GM23338 (cell line): Measurements from ENCODE around the gene SPG21. TPM values are rescaled to one million over a fixed set of nuclear protein-coding genes. Genes with fewer than 3 reads are reported as not detected.

Experiments
- ATAC-seq: fragments of 200-7000 bp; cut with Tn5 transposase; 3 replicates; pipeline ENCODE4 v1.9.1; 2020
- DNase-seq: peaks from one replicate; pipeline ENCODE4 v3.0.0-alpha.2; 2015; ENCODE audit warnings: low spot score
- H2AFZ ChIP-seq: fragments of 200-600 bp; sonication (generic); 2 replicates; pipeline ENCODE4 v1.8.0; 2016; ENCODE audit warnings: antibody characterized with exemption, mild to moderate bottlenecking, moderate library complexity
- H3F3A ChIP-seq: fragments of 200-600 bp; sonication (generic); replicated peaks from 2 replicates; pipeline ENCODE4 v1.8.0; 2017; ENCODE audit warnings: antibody characterized with exemption, mixed run types, low read depth
- H3K27ac ChIP-seq: fragments of 200-600 bp; sonication (generic); 2 replicates; pipeline ENCODE4 v1.6.1; 2016; ENCODE audit warnings: low read depth
- H3K27me3 ChIP-seq: fragments of 200-600 bp; sonication (generic); 2 replicates; pipeline ENCODE4 v1.8.0; 2016; ENCODE audit warnings: mild to moderate bottlenecking, mixed run types, moderate library complexity; ENCODE audit not compliant: insufficient read depth
- H3K36me3 ChIP-seq: fragments of 200-600 bp; sonication (generic); 2 replicates; pipeline ENCODE4 v1.8.0; 2016; ENCODE audit warnings: mild to moderate bottlenecking; ENCODE audit not compliant: insufficient read depth
- H3K4me1 ChIP-seq: fragments of 200-600 bp; sonication (generic); 2 replicates; pipeline ENCODE4 v1.8.0; 2016; ENCODE audit warnings: mild to moderate bottlenecking, moderate library complexity; ENCODE audit not compliant: insufficient read depth
- H3K4me2 ChIP-seq: fragments of 200-600 bp; sonication (generic); 2 replicates; pipeline ENCODE4 v1.7.1; 2017; ENCODE audit warnings: mixed run types
- H3K4me3 ChIP-seq: fragments of 200-600 bp; sonication (generic); 2 replicates; pipeline ENCODE4 v1.6.1; 2016; ENCODE audit warnings: mixed run types
- H3K79me2 ChIP-seq: fragments of 200-600 bp; sonication (generic); replicated peaks from 2 replicates; pipeline ENCODE4 v1.8.0; 2017; ENCODE audit warnings: mild to moderate bottlenecking; ENCODE audit not compliant: insufficient read depth
- H3K9me2 ChIP-seq: fragments of 200-600 bp; sonication (generic); 2 replicates; pipeline ENCODE4 v1.8.0; 2017; ENCODE audit not compliant: insufficient read depth
- H4K20me1 ChIP-seq: fragments of 200-600 bp; sonication (generic); replicated peaks from 2 replicates; pipeline ENCODE4 v1.8.0; 2017; ENCODE audit warnings: mild to moderate bottlenecking; ENCODE audit not compliant: insufficient read depth
- H3K27ac Mint-ChIP-seq: 2 replicates; pipeline ENCODE4 v1.8.0; 2020; ENCODE audit warnings: inconsistent platforms, mild to moderate bottlenecking, moderate library complexity, mixed read lengths
- H3K27me3 Mint-ChIP-seq: 3 replicates; pipeline ENCODE4 v1.8.0; 2022; ENCODE audit warnings: low read depth, mild to moderate bottlenecking, moderate library complexity, mixed read lengths, inconsistent platforms; ENCODE audit not compliant: insufficient read depth, poor library complexity
- H3K36me3 Mint-ChIP-seq: 3 replicates; pipeline ENCODE4 v1.8.0; 2021; ENCODE audit warnings: low read depth, mild to moderate bottlenecking, inconsistent platforms, moderate library complexity, mixed read lengths
- H3K4me1 Mint-ChIP-seq: 3 replicates; pipeline ENCODE4 v1.8.0; 2020; ENCODE audit warnings: mild to moderate bottlenecking, inconsistent platforms, mixed read lengths
- H3K4me3 Mint-ChIP-seq: 3 replicates; pipeline ENCODE4 v1.8.0; 2021; ENCODE audit warnings: moderate library complexity, mild to moderate bottlenecking, inconsistent platforms, mixed read lengths
- H3K9me3 Mint-ChIP-seq: 3 replicates; pipeline ENCODE4 v1.8.0; 2020; ENCODE audit warnings: moderate library complexity, mild to moderate bottlenecking, inconsistent platforms, mixed read lengths
- NANOG ChIP-seq: IDR thresholded peaks from 2 replicates; pipeline ENCODE4 v1.6.1; 2016; ENCODE audit warnings: antibody characterized with exemption, borderline replicate concordance
- polyA plus RNA-seq: library from polyadenylated mRNA; unstranded; fragments of >200 nt; fragmentation: Nextera tagmentation; extraction: Ambion mirVana; gene quantifications from 2 replicates; pipeline ENCODE4 v1.2.1, GENCODE V29; 2016
- total RNA-seq: library from RNA; depleted of rRNA; stranded (reverse); fragments of >200 nt; shearing (Covaris generic); gene quantifications from 2 replicates; pipeline ENCODE4 v1.2.3, GENCODE V29; 2014
- TF ChIP-seq, protein P1 (sequence below): fragments of 250-450 bp; sonication (Bioruptor Pico); IDR thresholded peaks from 2 replicates; pipeline ENCODE4 v1.5.0; 2020; ENCODE audit warnings: mild to moderate bottlenecking, moderate library complexity

SPG21 gene
- total and polyA plus RNA-seq, 2 experiments from 2014 or later, result 81.0 to 102 TPM

- TF ChIP-seq, protein P1, sequence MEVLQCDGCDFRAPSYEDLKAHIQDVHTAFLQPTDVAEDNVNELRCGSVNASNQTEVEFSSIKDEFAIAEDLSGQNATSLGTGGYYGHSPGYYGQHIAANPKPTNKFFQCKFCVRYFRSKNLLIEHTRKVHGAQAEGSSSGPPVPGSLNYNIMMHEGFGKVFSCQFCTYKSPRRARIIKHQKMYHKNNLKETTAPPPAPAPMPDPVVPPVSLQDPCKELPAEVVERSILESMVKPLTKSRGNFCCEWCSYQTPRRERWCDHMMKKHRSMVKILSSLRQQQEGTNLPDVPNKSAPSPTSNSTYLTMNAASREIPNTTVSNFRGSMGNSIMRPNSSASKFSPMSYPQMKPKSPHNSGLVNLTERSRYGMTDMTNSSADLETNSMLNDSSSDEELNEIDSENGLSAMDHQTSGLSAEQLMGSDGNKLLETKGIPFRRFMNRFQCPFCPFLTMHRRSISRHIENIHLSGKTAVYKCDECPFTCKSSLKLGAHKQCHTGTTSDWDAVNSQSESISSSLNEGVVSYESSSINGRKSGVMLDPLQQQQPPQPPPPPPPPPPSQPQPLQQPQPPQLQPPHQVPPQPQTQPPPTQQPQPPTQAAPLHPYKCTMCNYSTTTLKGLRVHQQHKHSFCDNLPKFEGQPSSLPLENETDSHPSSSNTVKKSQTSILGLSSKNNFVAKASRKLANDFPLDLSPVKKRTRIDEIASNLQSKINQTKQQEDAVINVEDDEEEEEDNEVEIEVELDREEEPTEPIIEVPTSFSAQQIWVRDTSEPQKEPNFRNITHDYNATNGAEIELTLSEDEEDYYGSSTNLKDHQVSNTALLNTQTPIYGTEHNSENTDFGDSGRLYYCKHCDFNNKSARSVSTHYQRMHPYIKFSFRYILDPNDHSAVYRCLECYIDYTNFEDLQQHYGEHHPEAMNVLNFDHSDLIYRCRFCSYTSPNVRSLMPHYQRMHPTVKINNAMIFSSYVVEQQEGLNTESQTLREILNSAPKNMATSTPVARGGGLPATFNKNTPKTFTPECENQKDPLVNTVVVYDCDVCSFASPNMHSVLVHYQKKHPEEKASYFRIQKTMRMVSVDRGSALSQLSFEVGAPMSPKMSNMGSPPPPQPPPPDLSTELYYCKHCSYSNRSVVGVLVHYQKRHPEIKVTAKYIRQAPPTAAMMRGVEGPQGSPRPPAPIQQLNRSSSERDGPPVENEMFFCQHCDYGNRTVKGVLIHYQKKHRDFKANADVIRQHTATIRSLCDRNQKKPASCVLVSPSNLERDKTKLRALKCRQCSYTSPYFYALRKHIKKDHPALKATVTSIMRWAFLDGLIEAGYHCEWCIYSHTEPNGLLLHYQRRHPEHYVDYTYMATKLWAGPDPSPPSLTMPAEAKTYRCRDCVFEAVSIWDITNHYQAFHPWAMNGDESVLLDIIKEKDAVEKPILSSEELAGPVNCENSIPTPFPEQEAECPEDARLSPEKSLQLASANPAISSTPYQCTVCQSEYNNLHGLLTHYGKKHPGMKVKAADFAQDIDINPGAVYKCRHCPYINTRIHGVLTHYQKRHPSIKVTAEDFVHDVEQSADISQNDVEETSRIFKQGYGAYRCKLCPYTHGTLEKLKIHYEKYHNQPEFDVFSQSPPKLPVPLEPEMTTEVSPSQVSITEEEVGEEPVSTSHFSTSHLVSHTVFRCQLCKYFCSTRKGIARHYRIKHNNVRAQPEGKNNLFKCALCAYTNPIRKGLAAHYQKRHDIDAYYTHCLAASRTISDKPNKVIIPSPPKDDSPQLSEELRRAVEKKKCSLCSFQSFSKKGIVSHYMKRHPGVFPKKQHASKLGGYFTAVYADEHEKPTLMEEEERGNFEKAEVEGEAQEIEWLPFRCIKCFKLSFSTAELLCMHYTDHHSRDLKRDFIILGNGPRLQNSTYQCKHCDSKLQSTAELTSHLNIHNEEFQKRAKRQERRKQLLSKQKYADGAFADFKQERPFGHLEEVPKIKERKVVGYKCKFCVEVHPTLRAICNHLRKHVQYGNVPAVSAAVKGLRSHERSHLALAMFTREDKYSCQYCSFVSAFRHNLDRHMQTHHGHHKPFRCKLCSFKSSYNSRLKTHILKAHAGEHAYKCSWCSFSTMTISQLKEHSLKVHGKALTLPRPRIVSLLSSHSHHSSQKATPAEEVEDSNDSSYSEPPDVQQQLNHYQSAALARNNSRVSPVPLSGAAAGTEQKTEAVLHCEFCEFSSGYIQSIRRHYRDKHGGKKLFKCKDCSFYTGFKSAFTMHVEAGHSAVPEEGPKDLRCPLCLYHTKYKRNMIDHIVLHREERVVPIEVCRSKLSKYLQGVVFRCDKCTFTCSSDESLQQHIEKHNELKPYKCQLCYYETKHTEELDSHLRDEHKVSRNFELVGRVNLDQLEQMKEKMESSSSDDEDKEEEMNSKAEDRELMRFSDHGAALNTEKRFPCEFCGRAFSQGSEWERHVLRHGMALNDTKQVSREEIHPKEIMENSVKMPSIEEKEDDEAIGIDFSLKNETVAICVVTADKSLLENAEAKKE (CRISPR knock-in tag), result no peak
Observed at GRCh38 chr15:64944961-64945360, 44.8 kb downstream of the SPG21 start (continued).

DNA sequence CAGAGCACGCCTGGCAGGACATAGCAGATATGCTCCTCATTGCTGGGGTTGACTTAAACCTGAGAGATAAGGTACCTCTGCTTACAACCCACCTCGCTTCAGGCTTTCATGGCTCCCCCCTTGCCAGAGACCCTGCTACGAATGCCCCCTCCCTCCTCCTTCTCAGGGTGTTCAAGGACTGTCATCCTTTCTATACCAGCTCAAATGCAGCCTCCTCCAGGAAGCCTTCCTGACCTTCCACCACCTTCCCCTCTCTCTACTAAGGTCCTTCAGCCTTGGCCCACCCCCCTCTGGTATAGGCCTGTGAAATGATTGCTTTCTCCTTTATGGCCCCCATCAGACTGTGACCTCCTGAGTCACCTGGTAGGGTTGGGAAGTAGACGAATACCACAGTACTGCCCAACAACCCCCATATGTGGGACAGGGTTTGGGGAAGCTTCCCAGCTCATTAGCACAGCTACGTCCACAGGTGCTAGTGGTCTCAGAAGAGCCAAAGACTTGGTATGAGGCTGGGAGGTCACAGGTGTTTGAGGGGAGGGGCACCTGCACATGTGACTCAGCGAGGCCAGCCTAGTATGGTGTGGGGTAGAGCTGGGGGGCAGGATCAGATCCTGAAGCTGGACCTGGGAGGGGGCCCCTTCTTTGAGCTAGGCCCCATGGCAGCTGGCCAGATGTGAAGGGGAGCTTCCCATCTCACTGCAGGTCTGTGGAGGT, 46.0 kb downstream of the SPG21 start:
- DNase-seq, result no peak
- no peaks in the 10 kb centered on the region; the same call in 1 of the 2 replicates for H4K20me1 ChIP-seq
- Mint-ChIP-seq H3K27ac (no peak overlapping the region), H3K9me3 (no peaks in the 10 kb centered on the region), H3K36me3 (no peaks in the 10 kb centered on the region), H3K4me1 (0 out of 3 replicates have a peak, but pooled peaks cover 3% of the 10 kb centered on the region), H3K4me3 (no peak overlapping the region), H3K27me3 (peaks cover 3% of the 10 kb centered on the region)
- no peak for ATAC-seq
- no peaks in the 10 kb centered on the region for H3K4me1 ChIP-seq
- H3K4me2 ChIP-seq, result no peak overlapping the region
- no peaks in the 10 kb centered on the region for H3K27me3 ChIP-seq
- no peak overlapping the region for H2AFZ ChIP-seq
- H3K4me3 ChIP-seq, result no peak overlapping the region
- H3K79me2 ChIP-seq, result no peaks in the 10 kb centered on the region
- no peaks in the 10 kb centered on the region; the same call in 1 of the 2 replicates for H3F3A ChIP-seq
- no peaks in the 10 kb centered on the region for H3K36me3 ChIP-seq
- H3K27ac ChIP-seq, result no peak overlapping the region
- no peak for TF ChIP-seq NANOG
- TF ChIP-seq, protein P1 (CRISPR knock-in tag), result no peak
- no peaks in the 10 kb centered on the region; the same call in 1 of the 2 replicates for H3K9me2 ChIP-seq
